WTC11 (cell line): ENCODE results near the gene ZAR1. TPM values are rescaled to one million over a fixed set of nuclear protein-coding genes. Genes with fewer than 3 reads are reported as not detected.
A peak's percentile ranks its signal among the peaks of the same experiment; 100 is the strongest.

Experiments
- ATAC-seq: fragments of 200-7000 bp; cut with Tn5 transposase; 2 replicates; pipeline ENCODE4 v1.10.0; 2021; ENCODE audit warnings: mild to moderate bottlenecking, moderate library complexity
- CTCF ChIA-PET: fragments of 300-600 bp; sonication (Branson Sonifier 250); formaldehyde crosslinking; loops from one replicate; lab custom pipeline; 2021; ENCODE audit warnings: antibody characterized with exemption; lab: Charles Lee
- POLR2A ChIA-PET: fragments of 350-600 bp; sonication (Branson Sonifier 250); formaldehyde crosslinking; loops from one replicate; lab custom pipeline; 2021; ENCODE audit warnings: antibody characterized with exemption; lab: Charles Lee
- DNase-seq: peaks from one replicate; pipeline ENCODE4 v3.0.0; 2021; ENCODE audit warnings: low spot score
- H3K27ac Mint-ChIP-seq: 2 replicates; pipeline ENCODE4 v1.8.0; 2021; ENCODE audit warnings: mixed read lengths
- H3K27me3 Mint-ChIP-seq: 2 replicates; pipeline ENCODE4 v1.8.0; 2021; ENCODE audit warnings: low read depth, mild to moderate bottlenecking, moderate library complexity, mixed read lengths
- H3K36me3 Mint-ChIP-seq: 2 replicates; pipeline ENCODE4 v1.8.0; 2021; ENCODE audit warnings: mixed read lengths
- H3K4me1 Mint-ChIP-seq: 2 replicates; pipeline ENCODE4 v1.8.0; 2022; ENCODE audit warnings: mixed read lengths
- H3K4me3 Mint-ChIP-seq: 2 replicates; pipeline ENCODE4 v1.8.0; 2021; ENCODE audit warnings: mild to moderate bottlenecking, moderate library complexity, mixed read lengths
- H3K9me3 Mint-ChIP-seq: 2 replicates; pipeline ENCODE4 v1.8.0; 2021; ENCODE audit warnings: mixed read lengths
- ATF6 ChIP-seq: sonication (generic); formaldehyde crosslinking; IDR thresholded peaks from 2 replicates; pipeline ENCODE4 v1.8.1; 2023; ENCODE audit warnings: mild to moderate bottlenecking, missing genetic modification reagents
- EMX1 ChIP-seq: fragments of 250-450 bp; sonication (Bioruptor Pico); IDR thresholded peaks from 2 replicates; pipeline ENCODE4 v1.8.0; 2021; ENCODE audit warnings: mild to moderate bottlenecking
- ESRRA ChIP-seq: sonication (generic); formaldehyde crosslinking; IDR thresholded peaks from 2 replicates; pipeline ENCODE4 v1.8.1; 2022; ENCODE audit warnings: mild to moderate bottlenecking, missing genetic modification reagents, borderline replicate concordance
- FOXP1 ChIP-seq: sonication (generic); formaldehyde crosslinking; IDR thresholded peaks from 2 replicates; pipeline ENCODE4 v1.8.0; 2022; ENCODE audit warnings: missing genetic modification reagents, mild to moderate bottlenecking, moderate library complexity, borderline replicate concordance
- GABPB1 ChIP-seq: sonication (generic); formaldehyde crosslinking; IDR thresholded peaks from 2 replicates; pipeline ENCODE4 v1.8.1; 2023; ENCODE audit warnings: mild to moderate bottlenecking, missing genetic modification reagents
- GRHL2 ChIP-seq: fragments of 250-450 bp; sonication (Bioruptor Pico); IDR thresholded peaks from 2 replicates; pipeline ENCODE4 v1.8.0; 2022; ENCODE audit warnings: mild to moderate bottlenecking, moderate library complexity; ENCODE audit not compliant: insufficient replicate concordance, severe bottlenecking
- HMGXB4 ChIP-seq: sonication (generic); formaldehyde crosslinking; IDR thresholded peaks from 2 replicates; pipeline ENCODE4 v1.8.1; 2023; ENCODE audit warnings: mild to moderate bottlenecking, moderate library complexity, missing genetic modification reagents
- NR2C2 ChIP-seq: sonication (generic); formaldehyde crosslinking; IDR thresholded peaks from 2 replicates; pipeline ENCODE4 v1.8.0; 2022; ENCODE audit warnings: mild to moderate bottlenecking, missing genetic modification reagents
- OVOL2 ChIP-seq: fragments of 250-450 bp; sonication (Bioruptor Pico); IDR thresholded peaks from 2 replicates; pipeline ENCODE4 v1.9.0; 2021; ENCODE audit warnings: mild to moderate bottlenecking, borderline replicate concordance
- RORB ChIP-seq: fragments of 250-450 bp; sonication (Bioruptor Pico); IDR thresholded peaks from 2 replicates; pipeline ENCODE4 v1.9.0; 2021; ENCODE audit warnings: mild to moderate bottlenecking
- SOX15 ChIP-seq: fragments of 250-450 bp; sonication (Bioruptor Pico); IDR thresholded peaks from 2 replicates; pipeline ENCODE4 v1.9.0; 2021; ENCODE audit warnings: mild to moderate bottlenecking
- STAT6 ChIP-seq: sonication (generic); formaldehyde crosslinking; conservative IDR thresholded peaks from 2 replicates; pipeline ENCODE4 v1.8.1; 2023; ENCODE audit warnings: mild to moderate bottlenecking, low read depth, missing genetic modification reagents, moderate library complexity
- TEAD4 ChIP-seq: sonication (generic); formaldehyde crosslinking; IDR thresholded peaks from 2 replicates; pipeline ENCODE4 v1.8.0; 2022; ENCODE audit warnings: mild to moderate bottlenecking, missing genetic modification reagents
- TP53 ChIP-seq: sonication (generic); formaldehyde crosslinking; IDR thresholded peaks from 2 replicates; pipeline ENCODE4 v1.8.1; 2023; ENCODE audit warnings: mild to moderate bottlenecking, missing genetic modification reagents
- ZBTB43 ChIP-seq: sonication (generic); formaldehyde crosslinking; IDR thresholded peaks from 2 replicates; pipeline ENCODE4 v1.8.1; 2023; ENCODE audit warnings: mild to moderate bottlenecking, missing genetic modification reagents
- ZNF121 ChIP-seq: sonication (generic); formaldehyde crosslinking; IDR thresholded peaks from 2 replicates; pipeline ENCODE4 v1.8.0; 2023; ENCODE audit warnings: missing genetic modification reagents
- ZNF317 ChIP-seq: sonication (generic); formaldehyde crosslinking; IDR thresholded peaks from 2 replicates; pipeline ENCODE4 v1.8.1; 2023; ENCODE audit warnings: low read depth, mild to moderate bottlenecking, moderate library complexity, missing genetic modification reagents, borderline replicate concordance
- ZNF423 ChIP-seq: fragments of 250-450 bp; sonication (Bioruptor Pico); IDR thresholded peaks from 2 replicates; pipeline ENCODE4 v2.1.2; 2022; ENCODE audit warnings: mild to moderate bottlenecking, moderate library complexity
- total RNA-seq: library from RNA; stranded (reverse); gene quantifications from 3 replicates; pipeline ENCODE4 v1.2.3, GENCODE V29; 2021
- TF ChIP-seq, protein P1 (sequence below): sonication (generic); formaldehyde crosslinking; IDR thresholded peaks from 2 replicates; pipeline ENCODE4 v1.8.0; 2022; ENCODE audit warnings: mild to moderate bottlenecking, missing genetic modification reagents
- TF ChIP-seq, protein P2 (sequence below): fragments of 250-450 bp; sonication (Bioruptor Pico); IDR thresholded peaks from 2 replicates; pipeline ENCODE4 v1.9.0; 2021; ENCODE audit warnings: mild to moderate bottlenecking
- TF ChIP-seq, protein P3 (sequence below): sonication (generic); formaldehyde crosslinking; IDR thresholded peaks from 2 replicates; pipeline ENCODE4 v1.8.0; 2022; ENCODE audit warnings: mild to moderate bottlenecking, missing genetic modification reagents
- TF ChIP-seq, protein P4 (sequence below): sonication (generic); formaldehyde crosslinking; IDR thresholded peaks from 2 replicates; pipeline ENCODE4 v1.8.1; 2022; ENCODE audit warnings: low read depth, mild to moderate bottlenecking, moderate library complexity, missing genetic modification reagents, borderline replicate concordance
- TF ChIP-seq, protein P5 (sequence below): sonication (generic); formaldehyde crosslinking; IDR thresholded peaks from 2 replicates; pipeline ENCODE4 v1.8.1; 2023; ENCODE audit warnings: mild to moderate bottlenecking, missing genetic modification reagents, moderate library complexity

Gene ZAR1
- total RNA-seq, 1 experiment from 2014 or later = 1.4 TPM

DNA sequence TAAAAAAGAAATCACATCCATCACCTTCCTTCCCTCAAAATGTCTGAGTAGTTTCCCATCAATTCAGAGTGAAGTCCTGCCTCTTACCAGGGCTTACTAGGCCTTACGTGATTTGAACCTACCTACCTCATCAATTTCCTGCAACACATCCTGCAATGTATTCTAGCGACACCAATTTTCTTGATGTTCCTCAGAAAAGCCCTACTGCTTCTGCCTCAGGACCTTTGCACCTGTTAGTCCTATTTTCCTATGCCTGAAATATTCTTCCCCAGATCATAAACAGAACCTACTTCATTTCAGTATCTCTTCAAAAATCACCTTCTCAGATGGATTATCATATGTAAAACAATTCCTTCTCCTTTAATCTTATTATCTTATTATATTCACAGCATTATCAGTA, 52.8 kb downstream of the ZAR1 start:
- Mint-ChIP-seq H3K36me3 (peaks cover 43% of the 10 kb centered on the region), H3K27ac (no peak overlapping the region), H3K4me1 (peaks cover 43% of the 10 kb centered on the region), H3K27me3 (no peaks in the 10 kb centered on the region), H3K9me3 (no peaks in the 10 kb centered on the region), H3K4me3 (no peak overlapping the region)
- ATAC-seq (no peak), DNase-seq (no peak)
- TF ChIP-seq NR2C2 (no peak), TP53 (CRISPR knock-in tag) (no peak), ESRRA (CRISPR knock-in tag) (no peak), RORB (CRISPR knock-in tag) (no peak), FOXP1 (CRISPR knock-in tag) (no peak), ATF6 (CRISPR knock-in tag) (no peak), ZBTB43 (CRISPR knock-in tag) (no peak)
- TF ChIP-seq, protein P1, sequence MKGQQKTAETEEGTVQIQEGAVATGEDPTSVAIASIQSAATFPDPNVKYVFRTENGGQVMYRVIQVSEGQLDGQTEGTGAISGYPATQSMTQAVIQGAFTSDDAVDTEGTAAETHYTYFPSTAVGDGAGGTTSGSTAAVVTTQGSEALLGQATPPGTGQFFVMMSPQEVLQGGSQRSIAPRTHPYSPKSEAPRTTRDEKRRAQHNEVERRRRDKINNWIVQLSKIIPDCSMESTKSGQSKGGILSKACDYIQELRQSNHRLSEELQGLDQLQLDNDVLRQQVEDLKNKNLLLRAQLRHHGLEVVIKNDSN = no peak
- TF ChIP-seq, protein P2, sequence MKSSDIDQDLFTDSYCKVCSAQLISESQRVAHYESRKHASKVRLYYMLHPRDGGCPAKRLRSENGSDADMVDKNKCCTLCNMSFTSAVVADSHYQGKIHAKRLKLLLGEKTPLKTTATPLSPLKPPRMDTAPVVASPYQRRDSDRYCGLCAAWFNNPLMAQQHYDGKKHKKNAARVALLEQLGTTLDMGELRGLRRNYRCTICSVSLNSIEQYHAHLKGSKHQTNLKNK (CRISPR knock-in tag) = no peak
- ChIA-PET CTCF (no interaction called here), POLR2A (no interaction called here)

- H3K27me3 Mint-ChIP-seq = no peaks in the 10 kb centered on the region
- DNase-seq (no peak), ATAC-seq (no peak)
- peaks cover 45% of the 10 kb centered on the region for H3K36me3 Mint-ChIP-seq
- H3K4me1 Mint-ChIP-seq = peaks cover 37% of the 10 kb centered on the region
- POLR2A ChIA-PET = no interaction called here
- H3K27ac Mint-ChIP-seq = peak overlapping the region; percentile 27; the same call in 1 of the 2 replicates
- no peak overlapping the region for H3K4me3 Mint-ChIP-seq
- CTCF ChIA-PET = no interaction called here
- H3K9me3 Mint-ChIP-seq = no peaks in the 10 kb centered on the region
- TF ChIP-seq ESRRA (CRISPR knock-in tag) (no peak), HMGXB4 (CRISPR knock-in tag) (no peak), TEAD4 (CRISPR knock-in tag) (no peak), GABPB1 (CRISPR knock-in tag) (no peak), STAT6 (CRISPR knock-in tag) (no peak), GRHL2 (CRISPR knock-in tag) (no peak), ZNF423 (CRISPR knock-in tag) (no peak), OVOL2 (CRISPR knock-in tag) (no peak), SOX15 (CRISPR knock-in tag) (no peak), EMX1 (CRISPR knock-in tag) (no peak), ZNF121 (CRISPR knock-in tag) (no peak), ZNF317 (CRISPR knock-in tag) (no peak)
- TF ChIP-seq, protein P3, sequence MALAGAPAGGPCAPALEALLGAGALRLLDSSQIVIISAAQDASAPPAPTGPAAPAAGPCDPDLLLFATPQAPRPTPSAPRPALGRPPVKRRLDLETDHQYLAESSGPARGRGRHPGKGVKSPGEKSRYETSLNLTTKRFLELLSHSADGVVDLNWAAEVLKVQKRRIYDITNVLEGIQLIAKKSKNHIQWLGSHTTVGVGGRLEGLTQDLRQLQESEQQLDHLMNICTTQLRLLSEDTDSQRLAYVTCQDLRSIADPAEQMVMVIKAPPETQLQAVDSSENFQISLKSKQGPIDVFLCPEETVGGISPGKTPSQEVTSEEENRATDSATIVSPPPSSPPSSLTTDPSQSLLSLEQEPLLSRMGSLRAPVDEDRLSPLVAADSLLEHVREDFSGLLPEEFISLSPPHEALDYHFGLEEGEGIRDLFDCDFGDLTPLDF (CRISPR knock-in tag) = no peak
- TF ChIP-seq, protein P2 (CRISPR knock-in tag) = no peak
- TF ChIP-seq, protein P4, sequence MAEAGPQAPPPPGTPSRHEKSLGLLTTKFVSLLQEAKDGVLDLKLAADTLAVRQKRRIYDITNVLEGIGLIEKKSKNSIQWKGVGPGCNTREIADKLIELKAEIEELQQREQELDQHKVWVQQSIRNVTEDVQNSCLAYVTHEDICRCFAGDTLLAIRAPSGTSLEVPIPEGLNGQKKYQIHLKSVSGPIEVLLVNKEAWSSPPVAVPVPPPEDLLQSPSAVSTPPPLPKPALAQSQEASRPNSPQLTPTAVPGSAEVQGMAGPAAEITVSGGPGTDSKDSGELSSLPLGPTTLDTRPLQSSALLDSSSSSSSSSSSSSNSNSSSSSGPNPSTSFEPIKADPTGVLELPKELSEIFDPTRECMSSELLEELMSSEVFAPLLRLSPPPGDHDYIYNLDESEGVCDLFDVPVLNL (CRISPR knock-in tag) = no peak
- TF ChIP-seq, protein P5, sequence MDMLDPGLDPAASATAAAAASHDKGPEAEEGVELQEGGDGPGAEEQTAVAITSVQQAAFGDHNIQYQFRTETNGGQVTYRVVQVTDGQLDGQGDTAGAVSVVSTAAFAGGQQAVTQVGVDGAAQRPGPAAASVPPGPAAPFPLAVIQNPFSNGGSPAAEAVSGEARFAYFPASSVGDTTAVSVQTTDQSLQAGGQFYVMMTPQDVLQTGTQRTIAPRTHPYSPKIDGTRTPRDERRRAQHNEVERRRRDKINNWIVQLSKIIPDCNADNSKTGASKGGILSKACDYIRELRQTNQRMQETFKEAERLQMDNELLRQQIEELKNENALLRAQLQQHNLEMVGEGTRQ (CRISPR knock-in tag) = no peak
Observed at GRCh38 chr4:48543796-48544195, 53.7 kb downstream of the ZAR1 start.
